ENCODE measurements around the gene APOBEC3F. TPM values are rescaled to one million over a fixed set of nuclear protein-coding genes. Genes with fewer than 3 reads are reported as not detected.
"Not testable (repeated sequence)": the region's sequence is repeated elsewhere in the genome, so short reads cannot be mapped to it uniquely, and the experiment has no call there.

Gene APOBEC3F
- total RNA-seq, 1 donor from 2014 or later = 12.3 TPM

DNA sequence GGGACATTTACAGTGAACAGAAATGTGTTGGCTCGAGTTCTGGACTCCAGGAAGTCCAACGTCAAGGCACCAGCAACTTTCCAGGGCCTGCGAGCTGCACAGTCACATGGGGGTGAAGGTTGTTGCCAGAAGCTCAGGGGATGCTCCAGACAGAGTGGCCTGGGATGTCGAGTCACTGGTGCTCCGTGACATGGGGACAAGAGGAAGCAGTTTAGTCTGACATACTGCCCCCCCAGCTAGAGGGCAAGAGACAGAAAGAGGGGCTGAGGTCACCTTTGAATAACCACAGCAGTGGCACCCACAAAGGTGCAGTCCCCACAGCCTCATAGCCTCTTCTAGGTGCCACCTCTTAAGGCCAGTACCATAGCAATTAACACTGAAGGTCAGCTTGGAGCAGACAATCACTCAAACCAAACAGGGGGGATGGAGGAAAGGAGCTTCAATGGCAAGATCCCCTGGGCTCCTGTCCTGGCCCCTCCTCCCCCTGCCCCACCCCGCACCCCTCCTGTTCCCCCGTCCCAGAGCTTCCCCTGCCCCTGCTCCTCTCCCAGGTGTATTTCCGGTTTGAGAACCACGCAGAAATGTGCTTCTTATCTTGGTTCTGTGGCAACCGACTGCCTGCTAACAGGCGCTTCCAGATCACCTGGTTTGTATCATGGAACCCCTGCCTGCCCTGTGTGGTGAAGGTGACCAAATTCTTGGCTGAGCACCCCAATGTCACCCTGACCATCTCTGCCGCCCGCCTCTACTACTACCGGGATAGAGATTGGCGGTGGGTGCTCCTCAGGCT, 15.9 kb upstream of the APOBEC3F start:
- ATAC-seq (no peak), DNase-seq (ENCODE audit: low spot score) (no peak)
- intact Hi-C loops (cut with DNase I) = no loop called here

DNA sequence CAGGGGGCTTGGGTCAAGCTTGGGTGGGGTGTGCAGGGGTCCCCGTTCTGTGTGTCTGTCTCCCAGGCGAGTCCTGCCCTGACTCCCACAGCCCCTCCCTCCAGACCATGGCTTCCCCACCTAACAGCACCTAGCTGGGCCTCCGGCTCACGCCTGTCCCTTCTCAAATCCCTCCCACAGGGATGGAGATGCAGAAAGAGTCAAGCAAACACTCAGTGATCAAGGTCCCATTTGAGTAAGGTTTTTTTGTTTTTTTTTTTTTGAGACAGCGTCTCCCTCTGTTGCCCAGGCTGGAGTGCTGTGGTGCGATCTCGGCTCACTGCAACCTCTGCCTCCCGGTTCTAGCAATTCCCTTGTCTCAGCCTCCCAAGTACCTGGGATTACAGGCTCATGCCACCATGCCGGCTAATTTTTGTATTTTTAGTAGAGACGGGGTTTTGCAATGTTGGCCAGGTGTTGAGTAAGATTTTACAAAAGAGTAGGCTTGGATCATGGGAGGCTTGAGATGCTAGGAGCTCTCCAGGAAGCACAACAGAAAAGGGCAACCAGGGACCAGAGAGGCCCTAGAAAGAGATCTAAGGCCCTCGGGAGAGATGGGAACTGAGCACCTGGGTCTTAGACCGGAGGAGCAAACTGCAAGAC, 14.0 kb upstream of the APOBEC3F start:
- DNase-seq (ENCODE audit: low spot score) (no peak), ATAC-seq (no peak)
- intact Hi-C loops (cut with DNase I) = no loop called here

DNA sequence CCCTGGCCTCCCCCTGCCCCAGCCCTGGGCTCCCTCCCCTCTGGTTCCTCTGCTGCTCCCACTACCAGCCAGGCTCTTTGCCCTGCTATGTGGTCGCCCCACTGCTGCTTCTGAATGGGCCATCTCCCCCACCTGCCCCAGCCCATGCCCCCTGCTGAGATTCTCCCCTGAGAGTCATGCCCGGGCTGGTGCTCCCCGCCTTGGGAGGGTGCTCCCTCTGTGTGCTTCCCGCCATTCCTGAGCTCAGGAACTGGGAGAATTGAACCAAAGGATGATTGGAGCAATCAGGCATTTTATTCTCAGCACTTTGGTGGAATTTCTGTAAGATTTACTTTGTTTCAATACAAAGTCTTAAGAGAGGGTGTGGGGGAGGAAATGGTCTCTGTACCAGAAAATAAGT, 12.9 kb upstream of the APOBEC3F start:
- ATAC-seq = no peak
- intact Hi-C loops (cut with DNase I) = no loop called here
- no peak for DNase-seq (ENCODE audit: low spot score)

DNA sequence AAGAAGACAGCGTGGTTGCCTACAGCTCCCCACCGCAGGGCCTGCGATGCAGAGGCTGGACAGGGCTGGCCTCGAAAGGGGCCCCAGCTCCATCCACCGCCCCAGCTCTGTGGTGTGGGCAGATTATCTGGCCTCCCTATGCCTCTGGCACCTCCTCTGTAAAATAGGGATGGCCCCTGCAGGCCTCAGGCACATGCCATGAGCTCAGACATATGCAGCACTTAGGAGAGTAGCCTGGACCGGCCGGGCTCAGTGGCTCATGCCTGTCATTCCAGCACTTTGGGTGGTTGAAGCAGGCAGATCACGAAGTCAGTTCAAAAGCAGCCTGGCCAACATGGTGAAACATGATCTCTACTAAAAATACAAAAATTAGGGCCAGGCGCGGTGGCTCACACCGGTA, 12.4 kb upstream of the APOBEC3F start:
- intact Hi-C loops (cut with DNase I) = no loop called here
- no peak for DNase-seq (ENCODE audit: low spot score)
- ATAC-seq = no peak

DNA sequence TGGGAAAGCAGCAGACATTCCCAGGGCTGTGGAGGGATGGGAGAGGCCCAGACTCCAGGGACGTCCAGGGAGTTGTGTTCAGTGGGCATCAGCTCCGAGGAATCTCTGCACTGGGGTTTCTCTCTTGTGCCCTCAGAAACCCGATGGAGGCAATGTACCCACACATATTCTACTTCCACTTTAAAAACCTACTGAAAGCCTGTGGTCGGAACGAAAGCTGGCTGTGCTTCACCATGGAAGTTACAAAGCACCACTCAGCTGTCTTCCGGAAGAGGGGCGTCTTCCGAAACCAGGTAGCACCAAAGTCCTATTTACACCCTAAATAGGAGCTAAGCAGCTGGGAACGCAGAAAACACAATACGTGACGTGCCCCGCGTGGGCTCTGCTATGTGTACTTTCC, 11.4 kb upstream of the APOBEC3F start:
- no peak for DNase-seq (ENCODE audit: low spot score)
- no peak for ATAC-seq
- intact Hi-C loops (cut with DNase I) = no loop called here

DNA sequence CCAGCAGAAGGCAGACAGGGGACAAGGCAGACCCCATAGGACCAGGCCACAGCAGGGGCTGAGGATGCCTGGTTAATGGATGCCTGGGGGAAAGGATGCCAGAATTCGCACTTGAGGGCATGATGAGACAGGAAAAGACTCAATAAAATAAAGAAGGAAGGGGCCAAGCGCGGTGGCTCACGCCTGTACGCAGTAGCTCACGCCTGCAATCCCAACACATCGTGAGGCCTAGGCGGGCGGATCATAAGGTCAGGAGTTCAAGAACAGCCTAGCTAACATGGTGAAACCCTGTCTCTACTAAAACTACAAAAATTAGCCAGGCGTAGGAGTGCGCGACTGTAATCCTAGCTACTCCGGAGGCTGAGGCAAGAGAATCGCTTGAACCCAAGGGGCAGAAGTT, 10.0 kb upstream of the APOBEC3F start:
- ATAC-seq = no peak

DNA sequence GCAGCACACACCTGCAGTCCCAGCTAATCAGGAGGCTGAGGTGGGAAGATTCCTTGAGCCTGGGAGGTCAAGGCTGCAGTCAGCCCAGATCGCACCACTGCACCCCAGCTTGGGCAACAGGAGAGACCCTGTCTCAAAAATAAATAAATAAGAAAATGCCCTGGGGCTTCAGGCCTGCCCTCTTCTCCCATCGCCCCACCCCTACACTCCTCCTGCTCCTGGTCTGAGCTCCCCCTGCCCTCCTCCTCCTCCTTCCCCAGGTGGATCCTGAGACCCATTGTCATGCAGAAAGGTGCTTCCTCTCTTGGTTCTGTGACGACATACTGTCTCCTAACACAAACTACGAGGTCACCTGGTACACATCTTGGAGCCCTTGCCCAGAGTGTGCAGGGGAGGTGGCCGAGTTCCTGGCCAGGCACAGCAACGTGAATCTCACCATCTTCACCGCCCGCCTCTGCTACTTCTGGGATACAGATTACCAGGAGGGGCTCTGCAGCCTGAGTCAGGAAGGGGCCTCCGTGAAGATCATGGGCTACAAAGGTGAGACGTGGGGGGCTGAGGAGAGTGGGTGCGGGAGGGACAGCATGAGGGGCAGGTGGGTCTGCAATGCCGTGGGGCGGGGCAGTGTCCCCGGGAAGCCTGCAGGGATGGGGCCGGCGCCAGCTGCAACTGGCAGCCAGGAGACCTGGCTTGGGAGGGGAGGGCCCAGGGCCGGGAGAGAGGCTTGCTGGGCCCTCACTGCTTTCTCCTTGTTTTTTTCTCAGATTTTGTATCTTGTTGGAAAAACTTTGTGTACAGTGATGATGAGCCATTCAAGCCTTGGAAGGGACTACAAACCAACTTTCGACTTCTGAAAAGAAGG, 9.0 kb upstream of the APOBEC3F start:
- intact Hi-C loops (cut with DNase I); ATAC-seq; DNase-seq (ENCODE audit: low spot score): not testable (repeated sequence)

More for the DNA sequence above, 10.0 kb upstream of the APOBEC3F start:
- intact Hi-C loops (cut with DNase I) = no loop called here
- DNase-seq (ENCODE audit: low spot score) = no peak

DNA sequence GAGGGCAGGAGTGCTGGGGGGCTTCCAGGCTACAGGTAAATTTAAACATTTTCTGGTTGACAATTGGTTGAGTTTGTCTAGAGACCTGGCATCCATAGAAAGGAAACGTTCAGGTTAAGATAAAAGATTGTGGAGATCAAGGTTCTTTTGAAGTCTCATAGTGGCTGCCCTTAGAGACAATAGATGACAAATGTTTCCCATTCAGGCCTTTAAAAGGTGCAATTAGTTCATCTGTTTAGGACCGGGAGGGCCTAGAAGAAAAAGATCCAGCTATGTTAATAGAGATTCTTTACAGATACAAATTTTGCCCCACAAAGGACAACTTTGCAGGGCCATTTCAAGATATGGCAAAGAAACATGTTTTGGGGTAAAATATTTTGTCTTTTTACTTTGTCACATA, 3.6 kb upstream of the APOBEC3F start:
- ATAC-seq; intact Hi-C loops (cut with DNase I); DNase-seq (ENCODE audit: low spot score): not testable (repeated sequence)

DNA sequence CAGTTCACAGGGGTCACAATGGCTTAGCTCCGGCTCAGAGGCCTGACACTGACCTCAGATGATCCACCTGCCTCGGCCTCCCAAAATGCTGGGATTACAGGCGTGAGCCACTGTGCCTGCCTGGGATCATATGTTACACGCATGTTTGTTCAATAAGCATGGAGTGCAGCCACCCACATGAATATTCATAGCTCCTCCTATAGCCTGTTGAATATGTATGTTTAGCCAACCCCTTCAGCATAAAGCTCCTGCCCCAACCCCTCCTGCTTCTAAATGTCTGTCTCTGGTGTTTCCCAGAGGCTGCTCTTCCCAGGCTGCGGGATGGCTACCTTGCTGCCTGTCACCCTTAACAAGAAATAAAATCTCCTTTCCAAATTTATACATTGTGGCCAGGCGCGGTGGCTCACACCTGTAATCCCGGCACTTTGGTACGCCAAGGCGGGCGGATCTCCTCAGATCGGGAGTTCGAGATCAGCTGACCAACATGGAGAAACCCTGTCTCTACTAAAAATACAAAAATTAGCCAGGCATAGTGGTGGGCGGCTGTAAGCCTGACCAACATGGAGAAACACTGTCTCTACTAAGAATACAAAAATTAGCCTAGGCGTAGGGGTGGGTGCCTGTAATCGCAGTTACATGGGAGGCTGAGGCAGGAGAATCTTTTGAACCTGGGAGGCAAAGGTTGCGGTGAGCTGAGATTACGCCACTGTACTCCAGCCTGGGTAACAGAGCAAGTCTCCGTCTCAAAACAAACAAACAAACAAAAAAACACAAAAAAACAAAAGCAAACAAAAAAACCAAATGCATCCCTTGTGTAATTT, 1.1 kb upstream of the APOBEC3F start:
- intact Hi-C loops (cut with DNase I) = no loop called here
- DNase-seq (ENCODE audit: low spot score) (no peak), ATAC-seq (no peak)

DNA sequence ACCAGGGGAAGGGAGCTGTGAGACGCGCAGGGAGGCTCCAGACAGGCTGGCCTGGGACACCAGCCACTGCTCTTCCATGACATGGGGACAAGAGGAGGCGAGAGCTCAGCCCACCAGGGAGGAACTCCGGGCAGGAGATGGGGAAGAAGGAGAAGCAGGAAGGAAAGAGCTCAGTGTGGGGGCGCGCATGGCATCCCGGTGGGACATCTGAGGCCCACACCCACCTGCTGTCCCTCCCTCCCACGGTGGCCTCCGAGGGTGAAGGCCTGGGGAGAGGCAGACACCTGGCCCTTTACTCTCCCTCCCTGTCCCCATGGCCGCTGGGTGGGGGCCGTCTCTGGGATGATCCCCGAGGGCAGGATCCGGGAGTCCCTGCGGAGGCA, 518 bp upstream of the APOBEC3F start:
- intact Hi-C loops (cut with DNase I); DNase-seq (ENCODE audit: low spot score): not testable (repeated sequence)
- ATAC-seq = peak; percentile 37

DNA sequence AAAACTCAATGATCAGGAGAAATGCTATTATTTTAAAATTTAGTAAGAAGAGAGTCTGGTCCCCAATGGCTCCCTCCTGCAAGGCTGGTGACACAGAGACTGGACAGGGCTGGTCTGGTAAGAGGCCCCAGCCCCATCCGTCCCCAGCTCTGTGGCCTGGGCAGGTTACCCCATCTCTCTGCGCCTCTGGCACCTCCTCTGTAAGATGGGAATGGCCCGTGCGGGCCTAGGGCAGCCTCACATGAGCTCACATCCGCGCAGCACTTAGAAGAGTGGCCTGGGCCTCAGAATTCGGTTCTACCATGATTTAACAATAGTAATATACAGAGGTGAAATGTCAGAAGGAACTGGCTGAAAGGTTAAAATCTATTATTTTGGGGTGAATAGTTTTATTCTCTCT, 1.2 kb downstream of the APOBEC3F start:
- intact Hi-C loops (cut with DNase I) = no loop called here
- no peak for DNase-seq (ENCODE audit: low spot score)
- ATAC-seq = no peak

DNA sequence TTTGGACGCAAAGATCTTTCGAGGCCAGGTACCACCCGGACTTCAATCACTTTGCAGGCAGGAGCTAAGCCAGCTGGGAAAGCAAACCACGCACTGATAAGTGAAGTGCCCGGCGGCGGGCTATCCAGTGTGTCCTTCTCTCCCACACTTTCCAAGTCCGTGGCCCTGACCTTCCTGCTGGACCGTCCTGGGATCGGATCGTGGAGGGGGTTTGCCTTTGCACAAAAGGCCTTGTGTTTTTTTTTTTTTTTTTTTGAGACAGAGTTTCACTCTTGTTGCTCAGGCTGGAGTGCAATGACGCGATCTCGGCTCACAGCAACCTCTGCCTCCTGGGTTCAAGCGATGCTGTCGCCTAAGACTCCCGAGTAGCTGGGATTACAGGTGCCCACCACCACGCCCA, 2.4 kb downstream of the APOBEC3F start:
- DNase-seq (ENCODE audit: low spot score); intact Hi-C loops (cut with DNase I); ATAC-seq: not testable (repeated sequence)

DNA sequence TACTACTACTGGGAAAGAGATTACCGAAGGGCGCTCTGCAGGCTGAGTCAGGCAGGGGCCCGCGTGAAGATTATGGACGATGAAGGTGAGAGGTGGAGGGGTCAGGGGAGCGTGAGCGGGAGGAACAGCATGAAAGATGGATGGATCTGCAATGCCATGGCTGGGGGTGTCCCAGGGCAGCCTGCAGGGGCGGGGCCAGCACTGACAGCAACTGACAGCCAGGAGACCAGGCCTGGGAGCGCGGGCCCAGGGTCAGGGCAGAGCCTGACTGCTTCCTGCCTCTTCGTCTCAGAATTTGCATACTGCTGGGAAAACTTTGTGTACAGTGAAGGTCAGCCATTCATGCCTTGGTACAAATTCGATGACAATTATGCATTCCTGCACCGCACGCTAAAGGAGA, 4.5 kb downstream of the APOBEC3F start:
- DNase-seq (ENCODE audit: low spot score); intact Hi-C loops (cut with DNase I); ATAC-seq: not testable (repeated sequence)

DNA sequence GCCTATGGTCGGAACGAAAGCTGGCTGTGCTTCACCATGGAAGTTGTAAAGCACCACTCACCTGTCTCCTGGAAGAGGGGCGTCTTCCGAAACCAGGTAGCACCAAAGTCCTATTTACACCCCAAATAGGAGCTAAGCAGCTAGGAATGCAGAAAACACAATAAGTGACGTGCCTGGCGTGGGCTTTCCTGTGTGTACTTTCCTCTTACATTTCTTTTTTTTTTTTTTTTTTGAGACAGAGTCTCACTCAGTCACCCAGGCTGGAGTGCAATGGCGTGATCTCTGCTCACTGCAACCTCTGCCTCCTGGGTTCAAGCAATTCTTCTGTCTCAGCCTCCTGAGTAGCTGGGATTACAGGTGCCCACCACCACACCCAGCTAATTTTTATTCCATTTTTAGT, 8.8 kb downstream of the APOBEC3F start:
- DNase-seq (ENCODE audit: low spot score); ATAC-seq; intact Hi-C loops (cut with DNase I): not testable (repeated sequence)

DNA sequence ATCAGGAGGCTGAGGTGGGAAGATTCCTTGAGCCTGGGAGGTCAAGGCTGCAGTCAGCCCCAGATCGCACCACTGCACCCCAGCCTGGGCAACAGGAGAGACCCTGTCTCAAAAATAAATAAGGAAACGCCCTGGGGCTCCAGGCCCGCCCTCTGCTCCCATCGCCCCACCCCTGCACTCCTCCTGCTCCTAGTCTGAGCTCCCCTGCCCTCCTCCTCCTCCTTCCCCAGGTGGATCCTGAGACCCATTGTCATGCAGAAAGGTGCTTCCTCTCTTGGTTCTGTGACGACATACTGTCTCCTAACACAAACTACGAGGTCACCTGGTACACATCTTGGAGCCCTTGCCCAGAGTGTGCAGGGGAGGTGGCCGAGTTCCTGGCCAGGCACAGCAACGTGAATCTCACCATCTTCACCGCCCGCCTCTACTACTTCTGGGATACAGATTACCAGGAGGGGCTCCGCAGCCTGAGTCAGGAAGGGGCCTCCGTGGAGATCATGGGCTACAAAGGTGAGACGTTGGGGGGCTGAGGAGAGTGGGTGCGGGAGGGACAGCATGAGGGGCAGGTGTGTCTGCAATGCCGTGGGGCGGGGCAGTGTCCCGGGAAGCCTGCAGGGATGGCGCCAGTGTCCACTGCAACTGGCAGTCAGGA, 11.3 kb downstream of the APOBEC3F start:
- ATAC-seq = peak; percentile 13
- DNase-seq (ENCODE audit: low spot score); intact Hi-C loops (cut with DNase I): not testable (repeated sequence)

DNA sequence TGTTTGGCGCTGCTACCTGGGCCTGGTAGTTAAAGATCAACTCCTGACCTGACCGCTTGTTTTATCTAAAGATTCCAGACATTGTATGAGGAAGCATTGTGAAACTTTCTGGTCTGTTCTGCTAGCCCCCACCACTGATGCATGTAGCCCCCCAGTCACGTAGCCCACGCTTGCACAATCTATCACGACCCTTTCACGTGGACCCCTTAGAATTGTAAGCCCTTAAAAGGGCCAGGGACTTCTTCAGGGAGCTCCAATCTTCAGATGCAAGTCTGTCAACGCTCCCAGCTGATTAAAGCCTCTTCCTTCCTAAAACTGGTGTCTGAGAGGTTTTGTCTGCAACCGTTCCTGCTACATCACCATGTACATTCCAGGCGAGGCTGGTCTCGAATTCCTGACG, 15.0 kb downstream of the APOBEC3F start:
- intact Hi-C loops (cut with DNase I) = no loop called here
- ATAC-seq (no peak), DNase-seq (ENCODE audit: low spot score) (no peak)

DNA sequence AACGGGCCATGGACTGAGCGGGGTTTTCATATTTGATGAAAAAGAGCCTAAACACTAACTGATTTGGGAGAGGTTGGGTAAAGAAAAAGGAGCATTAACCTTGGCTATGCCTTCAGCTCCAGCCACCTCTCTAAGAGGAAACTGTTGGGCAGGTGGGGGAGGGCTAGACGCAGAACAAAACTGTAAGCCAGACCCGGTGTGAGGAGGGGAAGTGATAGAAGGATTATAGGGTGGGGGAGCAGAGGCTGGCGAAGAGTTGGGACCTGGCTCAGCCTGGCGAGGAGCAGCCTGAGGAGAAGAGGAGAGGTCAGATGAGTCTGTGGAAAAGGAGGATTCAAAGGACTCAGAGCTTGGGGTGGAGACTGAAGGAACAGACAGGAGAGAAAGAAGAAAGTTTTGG, 20.6 kb downstream of the APOBEC3F start:
- DNase-seq (ENCODE audit: low spot score); ATAC-seq; intact Hi-C loops (cut with DNase I): not testable (repeated sequence)

DNA sequence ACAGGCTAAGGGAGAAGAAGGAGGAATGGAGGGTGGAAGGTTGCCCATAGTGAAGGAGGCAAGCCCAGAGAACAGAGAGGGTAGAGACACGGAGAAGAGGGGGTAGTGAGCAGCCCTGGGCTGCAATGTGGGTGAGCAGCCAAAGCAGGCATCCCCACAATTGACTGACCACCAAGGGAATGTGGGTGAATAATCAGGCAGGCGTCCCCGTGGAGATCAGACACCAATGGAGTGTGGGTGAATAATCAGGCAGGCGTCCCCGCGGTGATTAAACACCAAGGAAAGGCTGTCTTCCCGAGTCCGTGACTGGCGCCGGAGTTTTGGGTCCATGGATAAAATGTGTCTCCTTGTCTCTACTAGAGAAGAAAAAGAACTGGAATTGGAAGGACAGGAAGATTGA, 21.3 kb downstream of the APOBEC3F start:
- DNase-seq (ENCODE audit: low spot score); intact Hi-C loops (cut with DNase I); ATAC-seq: not testable (repeated sequence)
